Measurements from ENCODE around the gene NRXN3. TPM values are rescaled to one million over a fixed set of nuclear protein-coding genes. Genes with fewer than 3 reads are reported as not detected.

NRXN3 gene
- polyA plus RNA-seq, 1 donor (not counting 4 experiments of a cell fraction or from before 2014, with no cell fraction given), result 0.89 TPM

- H3K79me2 ChIP-seq (ENCODE audit: control insufficient read depth, insufficient read depth, low read length), result no peaks in the 10 kb centered on the region
- no peak overlapping the region for H3K4me2 ChIP-seq (ENCODE audit: control insufficient read depth, extremely low read depth, insufficient read depth, low read depth, low read length)
- dilution Hi-C loops (cut with MboI; ENCODE audit: extremely low pct_ligation_motif_present, low sequenced_read_pairs), result no loop called here
- no peaks in the 10 kb centered on the region for H3K4me1 ChIP-seq (ENCODE audit: control insufficient read depth, extremely low read depth, insufficient read depth, low read length)
- no peaks in the 10 kb centered on the region for H3K9me1 ChIP-seq (ENCODE audit: control insufficient read depth, extremely low read depth, insufficient read depth, low read length)
- H2AFZ ChIP-seq (ENCODE audit: control insufficient read depth, low read length), result no peak overlapping the region
- no peak overlapping the region for H3K27ac ChIP-seq (ENCODE audit: control insufficient read depth, insufficient read depth, low read length)
- DNase-seq (ENCODE audit: low read depth, low spot score) (no peak), FAIRE-seq (no peak)
- H3K4me3 ChIP-seq (ENCODE audit: control insufficient read depth in 2 of 3, extremely low read depth in 1 of 3, insufficient read depth in 2 of 3, low read depth in 1 of 3, low read length in 3 of 3), result no peak overlapping the region
- H3K27me3 ChIP-seq (ENCODE audit: control insufficient read depth, extremely low read depth, insufficient read depth, low read length), result no peaks in the 10 kb centered on the region
- H3K9me3 ChIP-seq (ENCODE audit: control insufficient read depth, low read depth, low read length), result no peaks in the 10 kb centered on the region
- no peaks in the 10 kb centered on the region for H3K36me3 ChIP-seq (ENCODE audit: control insufficient read depth in 2 of 2, extremely low read depth in 1 of 2, insufficient read depth in 2 of 2, low read length in 2 of 2)
- no peak overlapping the region for H3K9ac ChIP-seq (ENCODE audit: control insufficient read depth, extremely low read depth, insufficient read depth, low read length)
- H4K20me1 ChIP-seq (ENCODE audit: control insufficient read depth, extremely low read depth, insufficient read depth, low read length), result no peaks in the 10 kb centered on the region
- TF ChIP-seq CTCF (optimal IDR thresholded peaks at IDR 0.05 in 1 of 3, IDR thresholded peaks at IDR 0.05 in 1 of 3, conservative IDR thresholded peaks at IDR 0.05 in 1 of 3; ENCODE audit: extremely low read depth in 1 of 3, insufficient read depth in 2 of 3, low read length in 3 of 3), result no peak
These were observed 1326.5 kb downstream of the NRXN3 start for GRCh38 chr14:79496701-79497100.

GRCh38 chr14:79500489-79500888 lies 1330.3 kb downstream of the NRXN3 start:
- Histone ChIP-seq H3K27ac (ENCODE audit: control insufficient read depth, insufficient read depth, low read length) (no peak overlapping the region), H4K20me1 (ENCODE audit: control insufficient read depth, extremely low read depth, insufficient read depth, low read length) (no peaks in the 10 kb centered on the region), H3K9me3 (ENCODE audit: control insufficient read depth, low read depth, low read length) (no peaks in the 10 kb centered on the region), H3K79me2 (ENCODE audit: control insufficient read depth, insufficient read depth, low read length) (no peaks in the 10 kb centered on the region), H3K9ac (ENCODE audit: control insufficient read depth, extremely low read depth, insufficient read depth, low read length) (no peak overlapping the region), H3K4me3 (ENCODE audit: control insufficient read depth in 2 of 3, extremely low read depth in 1 of 3, insufficient read depth in 2 of 3, low read depth in 1 of 3, low read length in 3 of 3) (no peak overlapping the region), H2AFZ (ENCODE audit: control insufficient read depth, low read length) (no peak overlapping the region), H3K4me1 (ENCODE audit: control insufficient read depth, extremely low read depth, insufficient read depth, low read length) (no peaks in the 10 kb centered on the region), H3K36me3 (ENCODE audit: control insufficient read depth in 2 of 2, extremely low read depth in 1 of 2, insufficient read depth in 2 of 2, low read length in 2 of 2) (no peaks in the 10 kb centered on the region), H3K9me1 (ENCODE audit: control insufficient read depth, extremely low read depth, insufficient read depth, low read length) (no peaks in the 10 kb centered on the region), H3K27me3 (ENCODE audit: control insufficient read depth, extremely low read depth, insufficient read depth, low read length) (no peaks in the 10 kb centered on the region), H3K4me2 (ENCODE audit: control insufficient read depth, extremely low read depth, insufficient read depth, low read depth, low read length) (no peak overlapping the region)
- no peak for FAIRE-seq
- TF ChIP-seq CTCF (optimal IDR thresholded peaks at IDR 0.05 in 1 of 3, IDR thresholded peaks at IDR 0.05 in 1 of 3, conservative IDR thresholded peaks at IDR 0.05 in 1 of 3; ENCODE audit: extremely low read depth in 1 of 3, insufficient read depth in 2 of 3, low read length in 3 of 3) (no peak), EZH2 (IDR thresholded peaks at IDR 0.05; ENCODE audit: low read length) (no peak)
- no peak for DNase-seq (ENCODE audit: low read depth, low spot score)
- dilution Hi-C loops (cut with MboI; ENCODE audit: extremely low pct_ligation_motif_present, low sequenced_read_pairs), result no loop called here
